GM18502 (cell line): ENCODE results near the gene SPATA22.
"Not testable (repeated sequence)": the region's sequence is repeated elsewhere in the genome, so short reads cannot be mapped to it uniquely, and the experiment has no call there.

Experiments used
- ATAC-seq: cut with Tn5 transposase; IDR thresholded peaks from one replicate; pipeline ENCODE4 v1.9.1; 2021; ENCODE audit warnings: mild to moderate bottlenecking; ENCODE audit not compliant: unreplicated experiment, poor library complexity

The SPATA22 gene, protein sequence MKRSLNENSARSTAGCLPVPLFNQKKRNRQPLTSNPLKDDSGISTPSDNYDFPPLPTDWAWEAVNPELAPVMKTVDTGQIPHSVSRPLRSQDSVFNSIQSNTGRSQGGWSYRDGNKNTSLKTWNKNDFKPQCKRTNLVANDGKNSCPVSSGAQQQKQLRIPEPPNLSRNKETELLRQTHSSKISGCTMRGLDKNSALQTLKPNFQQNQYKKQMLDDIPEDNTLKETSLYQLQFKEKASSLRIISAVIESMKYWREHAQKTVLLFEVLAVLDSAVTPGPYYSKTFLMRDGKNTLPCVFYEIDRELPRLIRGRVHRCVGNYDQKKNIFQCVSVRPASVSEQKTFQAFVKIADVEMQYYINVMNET

DNA sequence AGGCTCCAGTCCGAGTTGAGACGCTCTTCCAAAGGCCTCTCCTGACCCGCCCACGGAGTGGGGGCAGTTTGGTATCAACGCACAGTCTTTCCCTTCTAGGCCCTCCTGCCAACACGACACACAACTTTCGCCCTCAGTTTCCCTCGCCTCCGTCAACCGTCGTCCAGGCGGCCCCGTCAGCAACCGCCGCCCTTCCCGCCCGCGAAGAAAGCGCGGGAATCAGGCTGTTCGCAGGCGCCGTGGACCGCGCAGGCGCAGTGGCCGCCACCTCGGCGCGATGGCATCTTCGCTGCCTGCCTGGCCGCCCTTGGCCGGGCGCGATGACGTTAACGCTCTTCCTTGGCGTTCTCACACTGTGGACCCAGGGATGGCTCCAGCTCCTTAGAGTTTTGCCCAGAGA, at the start of gene SPATA22:
Gene SPATA22 (minus strand): TSS at position 221 of the 400 bp plus-strand sequence. CDS start 2,494 bp downstream, outside the sequence.
- ATAC-seq: no peak

DNA sequence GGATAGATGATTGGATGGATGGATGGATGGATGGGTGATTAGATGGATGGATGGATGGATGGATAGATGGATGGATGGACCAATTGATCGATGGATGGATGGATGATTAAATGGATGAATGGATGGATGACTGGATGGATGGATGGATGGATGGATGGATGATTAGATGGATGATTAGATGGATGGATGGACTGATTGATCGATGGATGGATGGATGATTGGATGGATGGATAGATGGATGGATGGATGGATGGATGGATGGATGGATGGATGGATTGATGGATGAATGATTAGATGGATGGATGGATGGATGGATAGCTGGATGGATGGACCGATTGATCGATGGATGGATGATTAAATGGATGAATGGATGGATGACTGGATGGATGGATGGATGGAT, 47.9 kb upstream of the SPATA22 start:
- not testable (repeated sequence) for ATAC-seq

DNA sequence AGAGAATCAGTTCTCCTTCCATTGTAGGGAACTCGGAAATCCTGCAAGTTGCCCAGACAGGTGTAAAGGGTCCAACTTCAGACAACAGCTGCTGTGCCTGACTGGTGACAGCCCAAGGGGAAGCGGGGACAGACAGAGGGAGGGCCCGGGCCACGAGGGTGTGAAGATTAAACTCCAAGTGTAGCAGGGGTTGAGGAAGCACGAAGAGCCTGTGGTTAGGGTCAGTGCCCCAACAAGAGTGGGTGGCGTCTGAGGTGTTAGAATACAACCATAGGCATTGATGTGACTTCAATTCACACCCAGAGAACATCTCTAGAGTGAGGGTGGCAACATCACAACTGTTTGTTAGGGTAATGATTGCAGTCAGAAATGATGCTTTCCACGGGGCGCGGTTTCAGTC, 43.3 kb upstream of the SPATA22 start:
- ATAC-seq: no peak

DNA sequence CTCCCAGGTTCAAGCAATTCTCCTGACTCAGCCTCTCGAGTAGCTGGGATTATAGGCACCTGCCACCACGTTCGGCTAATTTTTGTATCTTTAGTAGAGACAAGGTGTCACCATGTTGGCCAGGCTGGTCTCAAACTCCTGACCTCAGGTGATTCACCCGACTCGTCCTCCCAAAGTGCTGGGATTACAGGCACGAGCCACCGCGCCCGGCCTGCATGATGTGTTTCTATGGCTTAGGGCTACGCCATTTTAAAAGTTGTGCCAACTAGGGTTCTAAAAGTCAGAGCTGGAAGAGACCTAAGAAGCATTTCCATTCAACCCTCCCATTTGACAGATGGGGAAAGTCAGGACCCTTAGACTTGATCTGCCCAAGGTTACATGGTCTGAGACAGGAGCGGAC, 42.5 kb upstream of the SPATA22 start:
- not testable (repeated sequence) for ATAC-seq

DNA sequence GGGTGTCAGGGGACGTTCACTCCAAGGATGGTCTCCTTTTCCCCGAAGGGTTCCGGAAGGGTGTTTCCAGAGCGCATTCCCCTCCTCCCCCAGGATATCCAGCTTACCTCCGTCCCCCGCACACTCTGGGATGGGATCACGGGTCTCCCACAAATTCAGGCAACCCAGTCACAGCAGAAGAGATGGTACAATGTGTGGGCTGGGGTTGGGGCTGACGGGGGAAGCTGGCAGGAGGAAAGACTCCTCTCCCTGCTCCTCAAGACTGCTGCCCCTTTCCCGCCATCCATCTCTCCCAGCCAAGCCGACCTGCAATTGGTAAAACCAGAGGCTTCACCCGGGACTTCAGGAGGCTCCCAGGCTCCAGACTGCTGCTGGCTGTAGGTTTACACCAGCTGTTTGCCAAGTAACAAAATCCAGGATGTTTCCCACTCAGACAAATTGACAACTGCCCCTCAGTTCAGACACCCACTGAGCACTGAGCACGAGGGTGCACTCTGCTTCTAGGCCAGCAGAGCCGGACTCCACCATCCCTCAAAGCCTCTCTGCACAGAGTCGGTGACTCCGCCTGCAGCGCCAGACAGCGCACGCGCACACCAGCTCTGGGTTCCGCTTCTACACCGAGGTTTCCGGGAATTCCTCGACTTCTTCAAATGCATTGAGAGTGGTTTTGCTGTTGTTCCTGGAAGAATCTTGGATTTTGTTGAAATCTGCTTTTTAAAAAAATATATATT, 41.9 kb upstream of the SPATA22 start:
- ATAC-seq: no peak

DNA sequence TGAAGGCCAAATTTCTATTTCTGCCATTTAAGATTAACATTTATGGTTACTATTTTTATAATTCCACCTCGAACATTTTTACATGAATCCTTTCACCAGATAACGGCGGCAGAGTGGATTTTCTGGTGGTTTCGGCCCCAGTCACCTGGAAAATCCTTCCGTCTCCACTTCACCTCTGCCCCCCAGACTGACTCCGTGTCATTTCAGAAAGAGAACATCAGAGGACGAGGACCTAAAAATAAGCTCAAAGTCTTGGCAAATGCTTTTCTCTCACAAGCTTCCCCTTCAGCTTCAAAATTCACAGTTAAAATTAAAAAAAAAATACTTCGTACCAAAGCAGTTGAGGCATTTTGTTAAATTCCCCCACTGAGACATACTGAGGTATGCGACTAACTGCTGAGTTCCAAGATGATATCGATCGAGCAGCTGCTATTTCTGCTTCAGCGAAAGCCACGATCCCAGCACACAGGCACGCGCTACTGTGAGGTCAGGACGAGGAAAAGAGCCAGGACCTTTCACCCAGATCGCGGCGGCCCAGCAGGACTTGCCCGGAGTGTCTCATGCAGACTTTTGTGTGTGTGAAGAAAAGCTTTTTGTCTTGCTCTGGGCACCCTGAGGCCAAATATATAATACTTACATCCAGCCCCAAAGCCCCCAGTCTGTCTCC, 41.0 kb upstream of the SPATA22 start:
- no peak for ATAC-seq

DNA sequence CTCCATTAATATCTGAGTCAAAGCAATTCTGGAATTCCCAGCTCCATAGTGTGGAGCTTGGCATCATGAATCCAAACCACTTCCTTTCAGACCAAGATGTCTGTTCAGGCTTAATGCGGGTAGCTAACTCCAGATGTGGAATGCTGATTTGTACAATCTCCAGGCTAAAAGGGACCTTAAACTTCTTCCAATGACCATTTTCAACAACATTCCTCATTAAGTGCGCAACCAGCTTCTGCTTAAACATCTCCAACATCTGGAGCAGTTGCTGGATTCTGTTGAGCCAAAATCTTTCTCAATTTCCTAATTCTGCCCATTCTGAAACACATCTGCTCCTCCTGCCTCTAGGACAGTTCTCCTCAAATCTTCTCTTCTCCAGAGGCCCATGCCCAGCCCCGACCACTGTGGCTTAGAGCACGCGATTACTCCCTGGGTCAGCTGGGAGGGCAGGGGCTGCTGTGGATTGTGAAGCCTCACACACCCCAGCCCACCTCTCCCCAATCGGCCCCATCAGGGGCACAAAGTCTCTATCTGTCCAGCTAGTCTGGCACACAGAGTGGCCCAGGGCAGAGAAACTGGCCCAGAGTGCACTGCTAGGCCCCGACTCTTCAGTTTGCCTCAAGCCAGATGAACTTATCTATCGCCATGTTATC, 40.4 kb upstream of the SPATA22 start:
- no peak for ATAC-seq

DNA sequence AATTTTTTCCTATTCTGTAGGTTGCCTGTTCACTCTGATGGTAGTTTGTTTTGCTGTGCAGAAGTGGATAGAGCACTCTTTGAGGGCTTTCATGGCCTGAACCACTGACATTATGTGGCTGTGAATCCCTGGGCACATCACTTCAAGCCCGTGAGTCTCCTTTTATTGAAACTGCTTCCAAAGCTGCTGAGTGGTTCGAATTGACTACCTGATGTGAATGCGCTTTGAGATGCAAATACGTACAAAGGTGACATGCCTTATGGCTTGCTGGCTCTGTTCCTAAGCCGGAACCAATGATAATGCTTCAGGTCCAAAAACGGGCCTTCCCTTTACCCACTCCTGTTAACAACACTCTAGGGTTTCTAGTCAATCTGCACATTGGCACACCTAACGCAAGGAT, 38.5 kb upstream of the SPATA22 start:
- ATAC-seq: no peak

DNA sequence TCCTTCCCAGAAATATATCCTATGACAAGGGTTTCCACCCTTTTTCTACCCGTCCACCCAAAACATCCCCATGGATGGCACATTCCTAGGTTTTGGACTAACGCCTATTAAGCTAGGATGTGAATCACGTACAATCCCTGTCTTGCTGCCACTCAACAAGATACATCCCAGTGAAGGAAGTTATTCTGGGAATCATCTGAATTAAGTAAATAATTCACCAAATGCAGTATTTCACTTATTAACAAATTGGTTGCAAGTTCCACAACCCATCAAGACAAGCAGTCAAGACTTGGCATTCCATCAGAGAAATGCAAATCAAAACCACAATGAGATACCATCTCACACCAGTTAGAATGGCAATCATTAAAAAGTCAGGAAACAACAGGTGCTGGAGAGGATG, 36.2 kb upstream of the SPATA22 start:
- ATAC-seq: no peak

DNA sequence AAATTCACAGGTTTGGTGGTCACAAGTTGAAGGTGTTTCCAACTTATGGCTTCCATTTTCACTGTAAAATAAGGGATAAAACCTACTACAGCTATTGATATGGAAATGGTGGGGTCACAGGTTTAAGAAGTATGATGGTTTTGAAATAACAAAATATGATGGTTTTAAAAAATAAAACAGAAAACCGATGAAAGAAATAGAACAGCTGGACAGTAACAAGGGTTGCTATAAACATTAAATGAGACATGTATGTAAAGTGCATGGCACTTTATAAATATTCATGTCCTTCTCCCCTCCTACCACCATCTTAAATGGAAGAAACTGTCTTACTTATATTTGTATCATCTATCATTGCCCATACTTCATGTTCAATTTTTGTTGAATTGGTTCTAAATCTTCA, 35.5 kb upstream of the SPATA22 start:
- ATAC-seq: no peak

DNA sequence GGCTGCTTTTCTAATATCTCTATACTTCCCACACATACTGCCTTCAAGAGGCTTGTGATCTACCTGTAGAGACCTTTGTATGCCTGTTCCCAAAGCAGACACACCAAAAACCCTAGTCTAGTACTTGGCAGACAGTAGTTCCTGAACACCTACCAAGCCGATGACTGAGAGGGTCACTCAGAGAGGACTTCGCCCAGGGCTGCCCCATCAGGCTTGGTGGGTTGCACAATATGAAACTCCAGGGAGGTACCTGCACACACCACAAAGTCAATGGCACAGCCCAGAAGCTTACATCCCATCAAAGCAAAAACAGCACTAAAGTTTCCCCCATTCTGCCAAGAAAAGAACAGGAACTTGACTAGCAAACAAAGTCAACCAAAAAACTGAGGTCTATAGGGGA, 34.4 kb upstream of the SPATA22 start:
- ATAC-seq: no peak

DNA sequence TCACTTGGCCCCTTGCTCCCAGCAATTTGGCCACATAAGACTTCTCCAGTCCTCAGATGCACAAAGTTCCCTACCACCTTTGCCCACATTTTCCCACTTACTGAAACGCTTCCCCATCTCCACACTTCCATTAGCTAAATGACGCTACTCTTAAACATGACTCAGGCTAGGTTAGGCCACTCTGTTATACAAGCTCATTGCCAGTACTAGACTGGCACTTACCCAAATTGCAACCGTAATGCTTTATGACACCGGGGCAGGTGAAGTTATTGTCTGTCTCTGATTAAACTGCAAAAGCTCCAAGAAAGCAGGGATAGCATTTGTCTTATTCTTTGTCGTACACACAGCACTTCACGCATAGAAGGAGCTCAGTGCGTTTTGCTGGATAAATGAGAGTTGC, 33.4 kb upstream of the SPATA22 start:
- no peak for ATAC-seq

DNA sequence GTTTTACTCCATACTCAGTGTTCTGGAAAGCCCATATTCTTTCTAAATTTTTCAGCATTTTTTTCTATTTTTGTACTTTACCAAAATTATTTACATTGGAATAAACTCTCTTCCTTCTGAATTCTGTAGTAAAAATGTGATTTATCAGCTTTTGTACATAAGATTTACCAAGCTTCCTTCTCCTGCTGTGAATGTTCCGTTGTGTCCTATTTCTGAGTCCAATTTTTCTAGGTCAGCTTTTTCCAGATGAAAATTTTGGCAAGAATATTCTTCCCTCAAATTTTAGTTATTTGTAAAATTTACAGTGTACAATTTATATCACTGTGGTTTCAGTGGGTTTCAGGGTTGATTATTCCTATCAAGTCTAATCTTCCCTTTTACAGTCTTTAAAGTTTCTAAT, 31.7 kb upstream of the SPATA22 start:
- ATAC-seq: no peak

DNA sequence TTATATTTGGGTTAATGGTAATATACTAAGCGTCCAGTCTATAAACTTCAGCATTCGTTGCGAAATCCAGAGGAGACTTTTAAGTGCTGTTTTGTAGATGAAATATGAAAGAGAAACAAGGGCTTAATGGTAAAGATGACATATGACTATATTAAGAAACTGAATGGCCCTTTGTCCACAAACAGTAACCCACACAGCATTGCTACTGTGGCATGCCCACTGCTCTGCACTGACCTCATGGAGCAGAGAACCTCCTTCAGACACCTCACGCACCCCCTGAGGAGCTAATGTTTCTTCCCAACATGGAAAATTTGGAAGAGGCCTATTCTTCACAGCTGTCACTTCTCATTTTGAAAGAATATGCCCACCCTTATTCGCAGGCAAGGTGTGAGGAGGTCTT, 30.8 kb upstream of the SPATA22 start:
- ATAC-seq: no peak

DNA sequence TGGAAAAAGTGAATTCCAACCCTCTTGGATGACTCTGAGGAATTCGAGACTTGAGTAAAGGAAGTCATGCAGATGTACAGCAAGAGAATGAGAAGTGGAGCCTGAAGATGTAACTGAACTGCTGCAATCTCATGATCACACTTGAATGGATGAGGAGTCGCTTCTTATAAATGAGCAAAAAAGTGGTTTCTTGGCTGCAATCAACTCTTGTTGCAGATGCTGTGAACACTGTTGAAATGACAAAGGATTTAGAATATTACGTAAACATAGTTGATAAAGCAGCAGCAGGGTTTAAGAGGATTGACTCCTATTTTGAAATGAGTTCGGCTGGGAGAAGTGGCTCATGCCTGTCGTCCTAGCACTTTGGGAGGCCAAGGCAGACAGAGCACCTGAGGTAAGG, 29.7 kb upstream of the SPATA22 start:
- ATAC-seq: no peak

DNA sequence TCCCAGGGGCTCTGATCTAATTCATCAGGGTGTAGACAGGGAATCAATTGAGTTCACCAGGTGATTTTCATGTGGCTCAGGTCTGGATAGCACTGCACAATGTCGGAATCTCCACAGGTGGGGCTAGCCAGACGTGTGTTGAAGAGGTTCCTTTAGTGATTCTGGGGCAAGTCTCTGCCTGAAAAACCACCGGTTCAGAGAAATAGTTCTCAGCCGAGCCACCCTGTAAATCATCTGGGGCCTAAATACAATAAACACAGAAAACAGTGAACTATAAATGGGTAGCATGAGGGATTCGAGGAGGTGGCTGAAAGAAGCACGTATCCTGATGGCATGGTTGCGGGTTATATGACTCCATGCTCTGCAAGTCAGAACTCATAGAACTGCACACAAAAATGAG, 25.5 kb upstream of the SPATA22 start:
- ATAC-seq: no peak

DNA sequence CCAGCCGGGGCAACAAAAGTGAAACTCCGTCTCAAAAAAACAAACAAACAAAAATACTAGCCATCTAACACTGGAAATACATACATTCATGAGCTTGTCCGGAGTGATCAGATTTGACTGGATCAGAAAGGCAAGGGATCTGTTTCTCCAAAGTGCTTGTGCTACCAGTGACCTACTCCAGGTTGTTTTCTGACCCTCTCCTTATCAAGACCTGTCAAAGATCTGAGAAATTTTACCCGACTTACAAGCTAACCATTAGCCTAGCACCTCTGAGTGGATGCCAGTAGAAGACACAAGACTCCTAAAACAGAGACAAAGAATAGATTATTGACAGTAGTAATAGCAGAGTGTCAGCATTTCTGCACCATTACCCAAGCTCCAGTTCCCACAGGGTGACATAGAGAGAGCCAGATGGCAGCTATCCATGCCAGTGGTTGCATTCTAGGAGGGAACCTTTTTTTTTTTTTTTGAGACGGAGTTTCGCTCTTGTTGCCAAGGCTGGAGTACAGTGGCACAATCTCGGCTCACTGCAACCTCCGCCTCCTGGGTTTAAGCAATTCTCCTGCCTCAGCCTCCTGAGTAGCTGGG, 14.0 kb upstream of the SPATA22 start:
- ATAC-seq: no peak

DNA sequence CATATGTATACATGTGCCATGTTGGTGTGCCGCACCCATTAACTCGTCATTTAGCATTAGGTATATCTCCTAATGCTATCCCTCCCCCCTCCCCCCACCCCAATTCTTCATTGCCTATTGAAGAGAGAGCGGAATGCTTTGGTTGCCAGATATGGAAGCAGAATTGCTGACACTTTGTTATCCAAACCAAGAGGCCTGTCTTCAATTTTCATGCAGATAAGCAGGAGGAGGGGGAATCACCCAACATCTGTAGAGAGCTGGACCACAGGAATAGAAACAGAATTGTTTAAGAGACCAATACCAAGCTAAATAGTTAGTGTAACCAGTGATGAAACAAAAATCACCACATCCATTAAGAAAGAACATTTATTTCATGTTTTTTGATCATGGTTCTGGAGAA, 11.2 kb upstream of the SPATA22 start:
- ATAC-seq: no peak

DNA sequence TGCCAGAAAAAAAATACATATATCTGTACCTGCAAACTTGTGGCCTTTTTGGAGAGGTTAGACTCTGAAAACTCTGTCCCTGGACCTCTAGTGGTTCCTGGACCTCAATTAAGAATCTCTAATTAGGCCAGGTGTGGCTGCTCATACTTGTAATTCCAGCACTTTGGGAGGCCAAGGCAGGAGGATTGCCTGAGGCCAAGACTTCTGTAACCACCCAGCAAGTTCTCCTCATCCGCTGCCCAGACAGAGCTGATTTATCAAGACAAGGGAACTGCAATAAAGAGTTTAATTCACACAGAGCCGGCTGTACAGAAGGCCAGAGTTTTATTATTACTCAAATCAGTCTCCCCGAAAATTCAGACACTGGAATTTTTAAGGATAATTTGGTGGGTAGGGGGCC, 8.4 kb upstream of the SPATA22 start:
- no peak for ATAC-seq

DNA sequence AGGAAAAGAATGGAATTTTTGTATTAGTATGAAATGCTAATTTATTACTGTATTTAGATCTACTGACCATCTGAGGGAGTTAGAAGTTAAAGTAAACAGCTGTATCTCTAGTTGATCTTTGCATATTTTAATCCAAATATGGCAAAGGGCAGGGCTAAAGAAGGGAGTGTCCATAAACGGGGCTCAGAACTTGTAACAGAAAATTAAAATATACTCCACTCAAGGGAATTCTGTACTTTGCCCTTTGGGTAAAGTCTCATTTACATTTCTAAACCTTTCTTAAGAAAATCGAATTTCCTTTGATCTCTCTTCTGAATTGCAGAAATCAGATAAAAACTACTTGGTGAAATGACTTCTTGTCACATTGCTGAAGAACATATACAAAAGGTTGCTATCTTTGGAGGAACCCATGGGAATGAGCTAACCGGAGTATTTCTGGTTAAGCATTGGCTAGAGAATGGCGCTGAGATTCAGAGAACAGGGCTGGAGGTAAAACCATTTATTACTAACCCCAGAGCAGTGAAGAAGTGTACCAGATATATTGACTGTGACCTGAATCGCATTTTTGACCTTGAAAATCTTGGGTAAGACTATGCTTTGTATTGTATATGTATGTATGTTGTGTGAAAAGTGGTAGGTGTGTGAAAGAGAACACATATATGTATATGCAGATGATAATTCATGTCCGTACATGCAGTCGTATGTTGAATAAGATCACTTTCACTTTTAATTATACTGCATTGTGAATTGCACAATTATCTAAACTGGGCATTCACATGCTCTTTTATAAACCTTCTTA, 4.4 kb upstream of the SPATA22 start, which contains the start of gene ASPA:
Gene ASPA (plus strand): TSS at position 186 of the 799 bp plus-strand sequence. CDS start 163 bp downstream, at position 349.
- no peak for ATAC-seq
